HG03571 (cell line): ENCODE measurements around the gene ZDHHC1.

Experiments used
- ATAC-seq: cut with Tn5 transposase; IDR thresholded peaks from one replicate; pipeline ENCODE4 v1.9.1; 2021; ENCODE audit not compliant: unreplicated experiment

ZDHHC1 gene

GRCh38 chr16:67413978-67414911 lies 2.0 kb downstream of the ZDHHC1 start:
- ATAC-seq, result no peak

GRCh38 chr16:67412294-67412693 lies 4.0 kb downstream of the ZDHHC1 start:
- no peak for ATAC-seq

- ATAC-seq, result no peak
Measured at GRCh38 chr16:67411339-67411738, 4.9 kb downstream of the ZDHHC1 start.

- ATAC-seq, result no peak
Measured at GRCh38 chr16:67409631-67410030, 6.6 kb downstream of the ZDHHC1 start.

- no peak for ATAC-seq
Measured at GRCh38 chr16:67407788-67408452, 8.4 kb downstream of the ZDHHC1 start.

GRCh38 chr16:67407176-67407787 lies 9.0 kb downstream of the ZDHHC1 start:
- no peak for ATAC-seq

- ATAC-seq, result no peak
Measured at GRCh38 chr16:67406111-67406971, 9.9 kb downstream of the ZDHHC1 start.

- no peak for ATAC-seq
Measured at GRCh38 chr16:67405336-67405735, 10.9 kb downstream of the ZDHHC1 start.

GRCh38 chr16:67404740-67405226 lies 11.5 kb downstream of the ZDHHC1 start:
- ATAC-seq, result no peak

- ATAC-seq, result no peak
Measured at GRCh38 chr16:67403976-67404555, 12.2 kb downstream of the ZDHHC1 start.

- ATAC-seq, result no peak
Measured at GRCh38 chr16:67400901-67401300, 15.4 kb downstream of the ZDHHC1 start.

- ATAC-seq, result no peak
Measured at GRCh38 chr16:67399749-67400704, 16.2 kb downstream of the ZDHHC1 start.

- no peak for ATAC-seq
Measured at GRCh38 chr16:67399218-67399733, 17.0 kb downstream of the ZDHHC1 start.

GRCh38 chr16:67398546-67399217 lies 17.6 kb downstream of the ZDHHC1 start:
- ATAC-seq, result no peak

GRCh38 chr16:67397812-67398545 lies 18.3 kb downstream of the ZDHHC1 start:
- ATAC-seq, result no peak

- no peak for ATAC-seq
Measured at GRCh38 chr16:67397036-67397801, 19.1 kb downstream of the ZDHHC1 start.
